Hypothalamus (tissue), 51 donors: ENCODE measurements around the gene ADCYAP1R1.

Experiments
- DNase-seq, 51 donors: peaks; one replicate each; lab custom pipeline; 2025; lab: John Stamatoyannopoulos, UW

ADCYAP1R1 gene

DNA sequence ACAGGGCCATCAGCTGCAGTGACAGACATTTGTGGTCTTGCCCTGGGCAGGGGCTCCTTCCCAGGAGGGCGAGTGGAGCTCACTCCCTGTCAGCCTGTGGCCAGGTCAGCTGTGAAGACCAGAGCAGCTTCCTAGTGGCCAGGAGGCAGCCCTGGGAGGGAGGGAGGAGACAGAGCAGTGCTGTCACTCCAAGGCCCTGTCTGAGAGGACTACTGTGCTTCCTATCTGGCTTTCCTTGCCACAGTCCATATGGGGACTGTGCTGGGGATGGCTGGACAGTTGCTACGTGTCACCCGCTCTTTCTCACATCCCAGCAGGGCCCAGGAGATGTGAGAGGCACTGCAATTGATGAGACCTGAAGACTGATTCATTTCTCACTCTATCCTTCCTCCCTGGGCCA is 15.2 kb upstream of the ADCYAP1R1 start:
- DNase-seq = no peak

DNA sequence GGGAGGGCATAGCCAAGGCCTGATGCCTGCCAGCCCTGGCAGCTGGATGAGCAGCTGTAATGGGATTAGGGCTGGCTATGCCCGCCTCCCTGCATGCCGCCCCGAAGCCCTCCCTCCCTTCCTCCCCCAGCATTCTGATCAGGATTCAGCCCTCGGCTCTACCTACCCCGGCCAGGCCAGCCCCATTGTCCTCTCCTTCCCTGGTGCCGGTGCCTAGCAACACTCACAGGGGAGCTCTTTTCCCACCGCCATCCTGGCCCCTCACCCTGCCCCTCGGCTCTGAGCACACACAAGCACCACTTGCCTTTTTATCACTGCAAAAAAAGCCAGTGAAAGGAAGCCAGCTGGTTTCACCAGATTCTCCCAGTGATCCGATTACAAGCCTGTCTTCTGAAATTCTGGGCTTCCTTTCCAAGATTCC is 9.0 kb upstream of the ADCYAP1R1 start:
- peak in 33 of 51 donors; percentile 7 to 79 (median 45) for DNase-seq

DNA sequence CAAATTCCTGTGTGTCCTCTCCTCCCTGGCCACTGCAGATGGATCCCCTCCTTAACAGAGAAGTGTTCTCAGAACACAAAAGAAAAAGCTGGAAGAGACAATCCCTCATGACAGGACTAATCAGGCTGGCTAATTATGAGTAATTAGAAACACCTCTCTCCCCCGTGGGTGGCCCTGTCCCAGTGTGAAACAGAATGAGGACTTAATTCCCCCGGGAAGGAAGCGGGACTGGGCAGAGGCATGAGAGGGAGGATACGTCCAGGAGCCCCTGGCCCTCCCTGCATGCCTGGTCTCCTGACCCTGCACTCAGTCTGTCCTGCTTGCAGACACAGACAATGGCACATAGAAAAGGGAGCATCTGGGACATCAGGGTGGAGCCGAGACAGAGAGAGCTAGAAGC is 7.6 kb upstream of the ADCYAP1R1 start:
- no peak for DNase-seq

DNA sequence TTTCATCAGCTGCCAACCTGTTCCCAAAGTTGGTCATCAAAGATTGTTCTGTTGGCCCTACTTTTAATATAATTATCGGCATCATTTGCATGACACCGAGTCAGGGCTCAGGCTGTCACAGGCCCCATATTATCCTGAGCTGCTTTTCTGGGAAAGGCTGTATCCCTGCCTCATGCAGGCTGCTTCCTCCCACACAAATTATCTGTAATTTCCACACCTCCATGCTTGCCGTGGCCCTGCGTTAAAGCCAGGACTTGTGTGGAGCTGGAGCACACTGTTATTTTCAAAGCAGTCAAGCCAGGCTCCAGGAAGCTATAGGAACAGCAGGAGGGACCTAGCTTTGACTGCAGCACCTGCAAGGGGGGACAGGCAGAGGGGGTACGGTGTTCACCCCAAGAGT is 5.4 kb upstream of the ADCYAP1R1 start:
- DNase-seq = peak in 1 of 51 donors; percentile 44

DNA sequence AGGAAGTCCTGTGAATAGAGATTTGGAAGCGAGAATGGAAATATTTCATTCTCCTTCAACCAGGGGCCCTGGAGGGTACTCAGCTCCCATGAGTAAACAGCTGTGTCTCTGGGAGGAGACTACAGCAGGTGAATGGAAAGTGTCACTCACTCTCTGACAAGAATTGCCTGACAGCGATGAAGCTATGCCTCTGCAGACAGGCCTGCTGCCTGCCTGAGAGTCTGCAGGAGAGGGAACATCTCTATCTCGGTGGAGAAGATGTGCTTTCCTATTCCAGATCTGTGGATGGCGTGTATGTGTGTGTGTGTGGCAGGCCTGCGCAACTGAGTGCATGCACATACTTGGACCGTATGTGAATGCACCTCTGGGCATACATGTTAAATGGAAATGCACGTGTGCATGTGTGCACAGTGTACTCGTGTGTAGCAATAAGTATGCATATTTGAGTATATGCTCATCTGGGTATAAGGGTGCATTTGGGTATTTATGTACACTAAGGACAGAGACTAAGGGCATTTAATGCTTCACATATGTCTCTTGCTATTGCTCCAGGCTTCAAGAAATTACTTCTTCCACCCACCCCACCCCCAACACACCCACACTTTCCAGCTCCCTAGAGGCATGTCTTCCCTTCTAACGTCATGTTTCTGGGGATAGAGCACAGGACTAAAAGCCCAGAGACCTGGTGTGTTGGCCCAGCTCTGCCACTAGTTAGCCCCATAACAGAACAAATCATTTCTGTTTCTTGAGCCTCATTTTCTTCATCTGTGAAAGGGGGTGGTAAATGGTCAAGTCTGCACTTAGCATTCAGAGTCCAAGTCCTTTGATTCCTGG is 4.6 kb upstream of the ADCYAP1R1 start:
- DNase-seq = peak in 1 of 51 donors; percentile 40

DNA sequence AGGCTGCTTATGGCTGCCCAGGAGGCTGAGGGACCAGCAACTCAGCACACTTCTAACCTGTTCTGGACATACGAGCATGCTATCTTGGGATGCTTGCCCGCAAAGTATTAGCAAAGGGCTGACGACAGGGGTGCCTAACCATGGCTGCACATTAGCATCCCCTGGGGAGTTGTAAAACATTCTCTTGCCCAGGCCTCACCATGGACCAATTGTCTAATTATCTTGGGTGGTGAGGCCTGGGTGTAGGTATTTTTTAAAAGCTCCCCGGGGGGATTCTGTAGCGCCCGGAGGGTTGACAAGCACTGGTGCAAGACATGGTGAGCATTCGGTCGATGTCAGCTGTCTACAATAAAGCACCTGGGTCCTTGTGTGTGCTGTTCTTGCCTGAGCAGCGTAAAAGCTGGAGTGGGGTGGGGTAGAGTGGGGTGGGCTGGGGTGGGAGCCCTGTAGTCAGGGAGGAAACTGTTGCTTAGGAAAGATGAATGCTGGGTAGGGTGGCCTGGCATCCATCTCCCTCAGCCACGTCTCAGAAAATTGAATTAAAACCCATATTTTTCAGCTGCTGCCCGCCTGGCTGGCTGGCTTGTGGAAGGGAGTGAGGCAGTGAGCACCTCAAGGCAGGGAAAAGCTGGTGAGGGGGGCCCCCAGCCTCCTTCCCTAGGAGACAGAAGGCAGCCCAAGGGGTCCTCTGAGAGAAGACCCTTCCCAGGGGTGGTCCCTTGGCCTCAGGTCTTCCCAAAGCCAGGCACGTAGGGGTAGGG is 2.9 kb upstream of the ADCYAP1R1 start:
- no peak for DNase-seq

DNA sequence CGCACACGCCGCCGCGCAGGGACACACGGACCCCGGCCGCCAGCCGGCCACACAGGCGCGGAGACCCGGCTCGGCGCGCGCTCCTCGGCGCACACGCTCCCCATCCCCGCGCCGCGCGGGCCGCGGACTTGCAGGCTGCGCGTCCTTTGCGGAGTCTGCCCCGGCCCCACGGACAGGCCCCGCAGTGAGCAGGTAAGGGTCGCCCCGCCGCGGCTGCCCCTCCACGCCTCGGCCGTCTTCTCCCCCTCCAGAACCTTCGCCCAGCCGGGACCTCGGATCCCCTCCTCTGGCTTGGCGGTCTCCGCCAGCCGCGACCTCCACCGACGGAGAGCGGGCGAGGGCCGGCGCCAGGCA is 356 bp downstream of the ADCYAP1R1 start:
- no peak for DNase-seq

DNA sequence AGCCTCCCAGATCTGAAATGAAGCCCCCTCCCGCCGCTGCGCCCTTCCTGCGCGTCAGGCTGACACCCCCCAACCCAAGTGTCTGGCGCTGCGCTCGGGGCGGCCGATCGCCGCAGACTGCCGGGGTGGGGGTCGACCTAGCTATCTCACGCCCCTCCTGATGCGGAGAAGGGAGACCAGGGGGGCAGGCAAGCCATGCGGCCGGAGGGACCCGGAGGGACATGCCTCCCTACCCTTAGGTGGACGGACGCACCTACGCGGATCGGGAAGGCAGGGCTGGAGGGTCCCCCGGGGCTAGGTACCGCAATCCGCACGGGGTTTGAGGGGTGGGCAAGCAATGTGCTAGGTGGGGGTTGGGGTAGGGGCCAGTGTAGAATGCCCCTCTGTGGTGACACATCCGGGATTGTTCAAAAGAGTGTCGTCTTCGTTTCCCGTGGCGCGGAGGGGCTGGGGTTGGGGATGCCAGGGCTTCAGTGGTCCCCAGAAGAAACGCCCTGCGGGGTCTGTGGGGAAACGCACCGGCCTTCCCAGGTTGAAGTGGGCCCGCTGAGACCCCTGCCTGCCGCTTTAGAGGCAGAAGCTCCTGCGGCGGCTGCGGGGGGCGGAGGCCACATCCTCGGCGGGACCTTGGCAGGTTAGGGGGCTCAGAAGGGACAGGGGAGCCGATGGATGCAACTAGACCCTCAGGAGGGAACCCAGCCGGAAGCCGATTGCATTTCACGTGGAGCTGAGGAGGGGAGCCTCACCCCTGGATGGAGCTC is 913 bp downstream of the ADCYAP1R1 start:
- no peak for DNase-seq

DNA sequence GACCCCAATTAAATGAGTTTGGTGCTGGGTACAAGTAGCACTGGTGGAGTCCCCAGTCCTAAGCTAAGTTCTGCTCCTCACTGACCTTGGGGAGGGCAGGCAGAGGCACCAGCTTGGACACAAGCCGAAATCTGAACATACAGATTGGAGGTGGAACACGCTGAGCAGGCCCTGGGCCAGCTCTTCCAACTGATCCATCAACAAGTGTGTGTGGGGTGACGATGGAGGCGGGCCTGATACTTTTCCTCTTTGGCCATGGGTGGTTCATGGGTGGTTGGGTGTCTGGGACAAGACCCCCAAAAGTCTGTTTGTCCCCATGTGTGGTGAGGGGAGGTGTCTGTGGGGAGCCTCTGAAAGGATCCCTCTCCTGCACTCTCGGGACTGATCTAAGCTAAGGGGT is 1.9 kb downstream of the ADCYAP1R1 start:
- no peak for DNase-seq

DNA sequence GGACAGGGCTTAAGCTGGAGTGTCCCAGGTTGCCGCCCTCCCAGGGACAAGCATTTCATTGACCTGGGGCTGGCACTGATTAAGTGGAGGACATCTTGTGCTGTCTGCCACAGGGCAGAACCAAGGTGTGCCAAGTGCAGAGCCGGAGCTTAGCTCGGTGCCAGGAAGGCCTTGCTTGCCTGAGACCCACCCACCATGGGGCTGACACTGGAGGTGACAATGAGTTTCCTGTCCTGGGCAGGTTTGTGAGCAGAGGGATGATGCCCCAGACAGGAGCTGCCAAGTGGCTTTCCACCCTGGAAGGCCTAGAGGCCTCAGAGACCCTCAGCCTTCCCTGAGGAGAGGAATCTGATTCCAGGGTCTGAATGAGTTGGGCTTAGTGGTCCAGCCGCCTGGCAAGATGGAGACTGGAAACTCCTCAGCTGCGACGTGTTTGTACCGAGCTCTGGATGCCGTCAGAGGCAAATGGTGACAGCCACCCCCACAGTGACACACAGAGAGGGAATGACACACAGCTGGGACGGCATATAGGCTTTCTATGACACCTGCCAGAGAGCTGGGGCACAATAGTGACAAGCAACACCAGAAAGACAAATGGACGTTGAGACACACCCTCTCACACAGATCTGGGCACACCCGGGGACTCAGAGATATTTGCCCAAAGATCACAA is 2.6 kb downstream of the ADCYAP1R1 start:
- peak in 2 of 51 donors; percentile 16 to 56 for DNase-seq

DNA sequence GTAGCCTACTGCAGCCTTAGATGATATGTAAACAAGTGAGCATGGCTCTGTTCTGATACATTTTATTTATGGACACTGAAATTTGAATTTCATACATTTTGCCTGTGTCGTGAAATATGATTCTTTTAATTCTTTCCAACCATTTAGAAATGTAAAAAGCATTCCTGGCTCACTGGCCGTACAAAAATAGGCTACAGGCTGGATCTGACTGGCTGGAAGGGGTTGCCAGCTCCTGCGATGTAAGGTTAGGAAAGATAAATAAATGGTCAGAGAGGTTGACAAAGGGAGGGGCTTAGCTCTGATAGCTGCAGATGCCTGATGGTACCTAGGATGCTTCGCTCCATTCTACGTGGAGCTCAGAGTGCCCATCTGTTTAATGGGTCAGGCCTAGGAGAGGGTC is 3.4 kb downstream of the ADCYAP1R1 start:
- DNase-seq = no peak

DNA sequence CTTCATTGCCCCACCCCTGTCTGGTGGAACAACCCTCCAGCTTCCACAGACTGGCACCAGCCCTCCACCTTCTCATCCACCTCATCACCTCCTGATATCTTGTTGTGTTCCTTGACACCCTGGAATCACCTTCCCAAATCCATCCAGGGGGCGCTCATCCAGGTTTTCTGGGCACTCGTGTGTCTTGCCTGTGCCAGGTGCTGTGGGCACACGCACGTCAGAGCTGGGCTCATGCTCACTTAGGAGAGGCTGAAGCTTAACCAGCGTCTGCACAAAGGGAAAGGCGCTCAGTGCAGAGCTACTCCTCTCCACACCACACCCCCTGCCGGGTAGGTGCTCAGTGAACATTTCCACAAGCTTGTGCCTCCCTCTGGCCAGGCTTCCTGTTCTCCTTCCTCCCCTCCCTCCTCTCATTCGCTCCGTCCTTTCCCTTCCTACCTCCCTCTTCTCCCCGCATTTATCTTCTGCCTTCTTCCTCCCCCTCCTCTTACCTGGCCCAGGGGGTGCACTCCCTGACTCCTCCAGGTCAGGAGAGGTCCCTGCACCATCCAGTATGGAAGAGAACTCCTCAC is 4.8 kb downstream of the ADCYAP1R1 start:
- peak in 1 of 51 donors; percentile 28 for DNase-seq

DNA sequence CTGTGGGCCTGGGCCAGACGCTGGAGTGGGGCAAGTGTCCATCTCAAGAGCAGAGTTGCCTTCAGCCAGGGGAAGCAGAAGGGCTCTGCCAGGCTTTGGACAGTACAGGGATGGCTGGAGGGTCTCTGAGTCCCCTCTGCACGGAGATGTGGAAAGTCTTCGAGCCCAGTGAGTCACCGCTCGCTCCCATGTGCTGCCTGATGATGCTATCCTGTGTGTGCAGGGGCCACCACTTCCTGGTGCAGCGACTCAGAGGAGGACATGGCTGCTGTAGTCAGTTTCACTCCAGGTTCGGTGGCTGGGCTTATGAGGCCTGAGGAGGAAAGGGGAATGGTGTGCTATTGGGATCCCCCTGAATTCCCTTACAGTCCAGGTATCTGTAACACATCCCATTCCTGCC is 6.0 kb downstream of the ADCYAP1R1 start:
- peak in 4 of 51 donors; percentile 3 to 39 (median 16) for DNase-seq

DNA sequence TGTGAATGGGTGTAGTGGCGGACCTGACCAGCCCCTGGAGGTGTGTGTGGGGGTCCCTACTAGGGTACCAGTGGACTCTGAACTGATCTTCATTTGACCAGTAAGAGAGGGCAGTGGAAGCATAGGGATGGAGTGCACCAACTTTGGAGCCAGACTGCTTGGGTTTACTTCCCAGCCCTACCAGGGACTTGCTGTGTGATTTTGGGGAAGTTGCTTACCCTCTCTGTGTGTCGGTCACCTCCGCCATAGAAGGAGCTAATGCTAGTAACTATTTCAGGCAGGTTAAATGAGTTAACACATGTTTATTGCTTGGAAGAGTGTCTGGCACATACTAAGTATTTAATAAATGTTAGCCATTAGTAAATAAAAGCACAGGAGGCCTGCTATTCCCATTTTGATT is 6.6 kb downstream of the ADCYAP1R1 start:
- no peak for DNase-seq

DNA sequence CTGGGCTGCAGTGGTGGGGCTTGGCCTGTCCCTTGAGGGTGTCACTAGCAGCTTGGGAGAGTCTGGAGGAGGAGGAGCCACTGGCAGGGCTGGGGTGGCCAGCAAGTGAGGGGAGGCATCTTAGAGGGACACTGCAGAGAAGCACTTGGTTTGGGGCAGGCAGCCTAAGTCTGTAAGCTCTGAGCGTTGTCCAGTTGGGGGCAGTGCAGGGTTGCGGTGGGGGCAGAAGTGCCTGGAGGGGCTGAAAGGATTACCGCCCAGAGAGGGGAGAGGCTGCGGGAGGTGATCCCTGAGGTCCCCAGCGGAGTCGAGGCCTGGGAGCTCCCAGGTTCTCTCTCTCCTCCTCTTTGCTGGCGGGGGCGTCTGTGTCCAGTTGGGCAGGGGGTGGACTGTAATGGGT is 7.4 kb downstream of the ADCYAP1R1 start:
- DNase-seq = peak in 8 of 51 donors; percentile 13 to 30 (median 22)

DNA sequence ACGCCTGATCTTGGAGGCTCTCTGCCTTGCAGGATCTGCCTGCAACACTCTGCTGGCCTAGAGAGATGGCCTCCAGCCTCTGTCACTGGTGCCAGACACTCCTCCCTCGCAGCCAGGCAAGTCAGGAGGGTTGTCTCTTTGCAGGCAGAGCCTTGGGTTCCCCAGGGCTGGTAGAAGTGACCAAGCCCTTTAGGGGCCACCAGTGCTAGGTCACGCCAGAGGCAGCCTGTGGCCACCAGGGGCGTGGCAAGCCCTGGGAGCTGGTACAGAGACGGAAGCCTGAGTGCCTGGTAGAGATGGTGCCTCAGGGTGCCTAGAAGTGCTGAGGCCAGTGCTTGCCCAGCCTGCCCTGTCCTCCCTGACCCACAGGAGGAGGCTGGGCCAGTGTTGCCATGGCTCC is 9.1 kb downstream of the ADCYAP1R1 start:
- no peak for DNase-seq

DNA sequence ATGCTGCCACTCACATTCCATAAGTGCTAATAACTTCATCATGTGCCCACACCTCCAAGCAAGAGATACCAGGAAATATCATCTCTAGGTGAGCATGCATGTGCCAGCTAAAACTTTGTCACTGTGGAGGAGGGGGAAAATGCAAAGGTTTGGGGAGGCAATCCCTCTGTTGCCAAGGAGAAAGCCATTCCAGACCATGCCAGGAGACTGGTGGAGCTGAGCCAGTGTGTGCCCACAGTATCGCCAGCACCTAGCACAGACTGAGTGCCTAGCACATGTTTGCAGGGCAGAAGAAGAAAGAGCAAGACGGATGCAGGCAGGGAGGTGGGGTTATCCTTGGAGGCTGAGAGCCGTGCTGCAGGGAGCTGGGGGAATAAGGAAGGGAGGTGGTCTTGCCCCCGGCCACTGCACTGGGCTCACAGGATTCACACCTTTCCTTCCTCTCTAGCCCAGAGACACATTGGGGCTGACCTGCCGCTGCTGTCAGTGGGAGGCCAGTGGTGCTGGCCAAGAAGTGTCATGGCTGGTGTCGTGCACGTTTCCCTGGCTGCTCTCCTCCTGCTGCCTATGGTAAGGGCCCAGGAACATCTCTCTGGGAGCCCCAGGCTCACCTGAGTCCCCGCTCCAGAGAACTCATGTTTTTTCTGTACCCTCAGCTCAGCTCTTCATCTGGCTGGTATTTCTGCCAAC is 10.8 kb downstream of the ADCYAP1R1 start:
- no peak for DNase-seq

DNA sequence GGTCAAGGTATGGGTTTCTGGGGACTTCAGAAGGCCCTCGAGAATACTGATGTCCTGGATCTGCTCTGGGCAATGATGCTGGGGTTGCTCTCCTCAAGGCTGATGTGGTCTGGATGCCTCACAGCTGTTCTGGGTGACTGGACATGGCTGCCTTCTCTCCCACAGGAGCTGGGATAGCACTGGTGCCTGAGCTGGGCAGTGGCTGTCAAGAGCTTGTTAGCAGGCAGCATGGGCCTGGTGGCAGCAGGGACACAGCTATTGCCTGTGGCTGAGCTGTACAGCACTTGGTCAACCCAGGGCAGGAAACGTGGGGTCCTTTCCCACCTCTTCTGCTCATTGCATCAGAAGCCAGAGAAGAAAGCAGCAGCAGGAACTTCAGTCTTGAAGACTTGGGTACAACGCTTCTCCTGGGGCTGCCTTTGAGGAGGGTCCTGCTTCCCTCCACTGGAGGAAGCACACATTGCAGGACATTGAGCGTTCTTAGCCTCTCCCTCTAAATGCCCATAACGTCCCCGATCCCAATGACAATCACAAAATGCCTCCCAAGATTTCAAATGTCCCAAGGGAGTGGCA is 13.0 kb downstream of the ADCYAP1R1 start:
- no peak for DNase-seq

DNA sequence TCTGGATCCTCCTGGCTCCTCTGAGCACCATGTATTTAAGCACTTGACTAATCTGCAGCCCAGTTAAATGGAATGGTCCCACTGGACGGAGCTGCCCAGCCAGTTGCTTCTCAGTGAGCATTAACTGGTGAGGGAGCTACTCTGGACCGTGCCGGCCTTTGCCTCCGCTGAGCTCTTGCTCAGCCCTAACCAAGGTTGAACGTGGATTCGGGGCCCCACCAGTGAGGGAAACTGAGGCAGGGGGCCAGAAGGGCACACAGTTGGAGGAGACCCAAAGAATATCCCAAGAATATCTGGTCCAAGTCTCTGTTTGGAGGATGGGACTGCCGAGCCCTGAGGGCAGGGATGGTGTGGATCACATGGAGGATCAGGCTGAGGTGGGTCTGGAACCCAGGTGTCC is 13.7 kb downstream of the ADCYAP1R1 start:
- no peak for DNase-seq
